NCI-H2196 treated with DMSO at 0.1 percent for 48 hours (cell line): ENCODE results near the gene BCORL1.

ENCODE experiments used
- DNase-seq: peaks from one replicate; lab custom pipeline; 2025; ENCODE audit not compliant: unreplicated experiment; lab: John Stamatoyannopoulos, UW

The BCORL1 gene

GRCh38 chrX:130090364-130090763, 107.9 kb downstream of the BCORL1 start:
- DNase-seq, result no peak

DNA sequence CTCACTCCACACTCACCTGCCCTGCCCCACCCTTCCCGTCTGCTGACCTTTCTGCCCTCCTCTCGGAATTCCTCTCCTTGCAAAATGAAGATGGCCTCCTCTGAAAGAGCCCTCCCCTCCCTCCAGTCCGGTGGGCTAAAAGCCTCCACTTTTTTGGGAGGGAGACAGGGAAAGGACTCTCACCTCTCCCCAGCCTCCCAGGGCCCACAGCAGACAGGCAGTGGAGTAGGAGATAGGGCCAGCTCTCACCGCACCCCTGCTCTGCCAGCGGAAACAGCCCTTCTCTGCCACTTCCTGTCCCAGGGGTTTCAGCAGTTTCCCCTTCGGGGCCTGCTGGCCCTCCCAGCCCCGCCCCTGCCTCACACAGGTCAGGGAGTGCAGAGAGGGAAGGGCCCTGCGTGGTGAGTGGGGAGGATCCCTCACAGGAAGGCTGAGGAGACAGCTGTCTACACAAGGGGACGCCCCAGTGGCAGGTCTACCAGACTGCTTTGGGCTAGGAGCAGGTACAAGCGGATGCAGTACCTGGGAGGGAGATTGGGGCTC, 109.6 kb downstream of the BCORL1 start:
- no peak for DNase-seq

DNA sequence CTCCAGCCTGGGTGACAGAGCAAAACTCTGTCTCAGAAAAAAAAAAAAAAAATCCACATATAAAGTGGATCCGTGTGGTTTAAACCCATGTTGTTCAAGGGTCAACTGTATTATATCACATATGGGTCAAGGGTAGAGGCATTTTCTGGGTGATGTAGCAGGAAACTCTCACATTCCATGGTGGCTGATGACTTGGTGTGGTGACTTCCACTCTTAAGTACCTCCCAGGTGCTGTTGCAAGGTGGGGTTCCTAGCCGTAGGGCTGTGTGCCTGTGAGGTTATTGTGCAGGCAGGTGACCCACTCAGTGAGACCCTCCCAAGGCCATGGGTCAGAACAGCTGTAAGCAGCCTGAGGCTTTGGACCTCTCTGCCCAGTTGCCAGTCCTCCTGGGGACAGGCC, 110.8 kb downstream of the BCORL1 start:
- DNase-seq, result no peak

DNA sequence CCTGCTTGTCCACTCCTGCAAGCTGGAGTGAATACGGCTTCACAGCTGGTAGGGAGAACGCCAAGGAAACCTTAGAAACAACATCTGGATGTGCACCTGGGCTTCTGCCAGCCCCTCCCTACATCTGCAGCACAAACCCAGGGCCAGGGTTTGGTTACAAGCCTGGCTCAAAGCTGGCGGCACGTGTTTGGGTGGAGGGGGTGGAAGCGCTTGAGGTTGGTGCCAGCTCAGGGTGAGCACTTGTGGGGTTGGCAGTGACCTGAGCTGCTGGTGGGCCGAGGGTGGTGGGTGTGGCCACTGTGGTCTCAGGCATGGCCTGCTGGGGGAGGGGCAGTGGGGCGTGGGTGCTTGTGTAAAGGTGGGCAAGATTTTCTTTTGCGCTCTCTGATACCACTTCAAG, 112.3 kb downstream of the BCORL1 start:
- peak; percentile 36 for DNase-seq

GRCh38 chrX:130095249-130096030, 113.0 kb downstream of the BCORL1 start:
- no peak for DNase-seq

GRCh38 chrX:130097507-130098209, 115.2 kb downstream of the BCORL1 start:
- DNase-seq, result peak; percentile 7

- no peak for DNase-seq
Observed at GRCh38 chrX:130098210-130098552, 115.7 kb downstream of the BCORL1 start.

DNA sequence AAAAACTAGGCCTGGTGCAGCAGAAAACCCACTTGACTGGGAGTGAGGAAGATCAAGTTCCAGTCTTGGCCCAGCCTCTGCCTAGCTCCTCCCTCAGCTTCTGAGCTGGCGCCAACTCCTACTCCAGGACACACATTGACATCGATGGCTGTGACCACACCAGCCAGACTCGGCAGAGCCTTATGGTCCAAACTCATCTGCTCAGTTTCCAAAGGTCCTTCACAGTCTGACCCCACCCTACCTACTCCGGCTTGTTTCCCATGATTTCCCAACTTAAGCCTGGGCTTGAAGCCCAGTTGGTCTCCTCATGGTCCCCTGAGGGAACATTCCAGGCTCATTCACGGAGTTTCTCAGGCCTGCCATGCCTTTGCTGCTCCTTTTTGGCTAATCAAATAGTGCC, 117.7 kb downstream of the BCORL1 start:
- peak; percentile 7 for DNase-seq

- DNase-seq, result no peak
Observed at GRCh38 chrX:130103605-130104004, 121.2 kb downstream of the BCORL1 start.

DNA sequence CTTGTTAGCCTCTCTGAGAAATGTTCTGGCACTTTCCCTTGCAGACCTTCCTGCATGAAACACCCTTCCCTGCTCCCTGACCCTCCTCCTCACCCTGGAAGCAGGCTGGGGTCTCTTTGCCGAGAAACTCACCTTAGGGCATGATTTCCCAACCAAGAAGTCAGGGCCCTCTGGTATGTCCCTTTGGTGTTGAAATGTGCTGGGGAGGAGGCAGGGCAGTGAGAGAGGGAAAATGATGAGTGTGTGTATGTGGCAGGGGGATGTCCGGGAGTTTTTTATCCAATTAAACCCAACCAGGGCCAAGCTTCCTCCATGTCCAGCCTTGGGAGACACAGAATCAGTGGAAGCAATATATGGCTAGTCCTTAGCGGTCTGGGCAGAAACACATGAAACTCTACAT, 122.8 kb downstream of the BCORL1 start:
- DNase-seq, result no peak

GRCh38 chrX:130106071-130106470, 123.6 kb downstream of the BCORL1 start:
- DNase-seq, result no peak
